CD4-positive, alpha-beta T cell (primary cell): ENCODE measurements around the gene NRXN2. TPM values are rescaled to one million over a fixed set of nuclear protein-coding genes. Genes with fewer than 3 reads are reported as not detected.
A peak's percentile ranks its signal among the peaks of the same experiment; 100 is the strongest.

Experiments used
- ATAC-seq: fragments of 200-7000 bp; cut with Tn5 transposase; one replicate; pipeline ENCODE4 v1.10.0; 2022; ENCODE audit warnings: mild to moderate bottlenecking; ENCODE audit not compliant: poor library complexity
- CTCF ChIA-PET: fragments of 350-600 bp; sonication (Branson Sonifier 250); formaldehyde crosslinking; loops from one replicate; lab custom pipeline; 2021; ENCODE audit warnings: antibody characterized with exemption, inconsistent platforms; lab: Charles Lee
- POLR2A ChIA-PET: fragments of 350-600 bp; sonication (Branson Sonifier 250); formaldehyde crosslinking; loops from one replicate; lab custom pipeline; 2021; ENCODE audit warnings: antibody characterized with exemption, inconsistent platforms; lab: Charles Lee
- DNase-seq, 14 experiments: peaks; one replicate each; pipeline ENCODE4 v3.0.0-alpha.2; 2013 to 2020; ENCODE audit warnings: mixed read lengths in 2 of 14
- H3K27ac ChIP-seq, 2 donors: one replicate each; pipeline versions ENCODE4 v1.5.1 to v1.7.0; 2013; ENCODE audit warnings: low read length in 2 of 2, low read depth in 1 of 2, mild to moderate bottlenecking in 1 of 2
- H3K27me3 ChIP-seq, 2 experiments: 1 replicate in 1 of 2; 2 replicates in 1 of 2; pipeline versions ENCODE4 v1.6.1 to v1.7.0; 2013; ENCODE audit warnings: low read length in 2 of 2, control low read depth in 1 of 2, mild to moderate bottlenecking in 1 of 2, moderate library complexity in 1 of 2; ENCODE audit not compliant: insufficient read depth in 2 of 2, control insufficient read depth in 1 of 2
- H3K36me3 ChIP-seq: one replicate; pipeline ENCODE4 v1.6.1; 2013; ENCODE audit warnings: low read length, control low read depth; ENCODE audit not compliant: insufficient read depth
- H3K4me1 ChIP-seq: one replicate; pipeline ENCODE4 v1.6.1; 2013; ENCODE audit warnings: low read length, control low read depth; ENCODE audit not compliant: insufficient read depth
- H3K4me3 ChIP-seq: one replicate; pipeline ENCODE4 v1.5.1; 2013; ENCODE audit warnings: mild to moderate bottlenecking, low read length, moderate library complexity
- H3K9me3 ChIP-seq, 2 experiments: 1 replicate in 1 of 2; 2 replicates in 1 of 2; pipeline versions ENCODE4 v1.6.1 to v1.7.0; 2013; ENCODE audit warnings: low read length in 2 of 2, mild to moderate bottlenecking in 2 of 2, control low read depth in 1 of 2, moderate library complexity in 1 of 2; ENCODE audit not compliant: control insufficient read depth in 1 of 2, insufficient read depth in 1 of 2
- H3K27ac Mint-ChIP-seq: one replicate; pipeline ENCODE4 v1.8.0; 2020; ENCODE audit warnings: mixed read lengths
- H3K27me3 Mint-ChIP-seq: one replicate; pipeline ENCODE4 v1.8.0; 2021; ENCODE audit warnings: mixed read lengths
- H3K36me3 Mint-ChIP-seq: one replicate; pipeline ENCODE4 v1.8.0; 2021; ENCODE audit warnings: low read depth, mixed read lengths
- H3K4me1 Mint-ChIP-seq: one replicate; pipeline ENCODE4 v1.8.0; 2021; ENCODE audit warnings: low read depth, mixed read lengths
- H3K4me3 Mint-ChIP-seq: one replicate; pipeline ENCODE4 v1.8.0; 2020; ENCODE audit warnings: mild to moderate bottlenecking, mixed read lengths
- H3K9me3 Mint-ChIP-seq: one replicate; pipeline ENCODE4 v1.8.0; 2020; ENCODE audit warnings: mixed read lengths
- intact Hi-C, 2 experiments: fragments of 100-400 bp; cut with DNase I in 1 of 2; cut with micrococcal nuclease in 1 of 2; formaldehyde crosslinking; loops; one replicate each; pipeline versions ENCODE4 v1.15.1 to v1.9.0; 2023 to 2025; cut with DNase I, micrococcal nuclease
- total RNA-seq, 174 experiments: library from RNA in 2 of 174; stranded (reverse) in 2 of 174; gene quantifications; one replicate each; pipeline ENCODE4 v1.2.3 and lab custom pipeline; 2021 to 2026
- TF ChIP-seq, protein P1 (sequence below): fragments of 200-600 bp; IDR thresholded peaks from one replicate; pipeline ENCODE4 v1.8.0; 2022; ENCODE audit warnings: antibody characterized with exemption, mild to moderate bottlenecking

NRXN2 gene
- total RNA-seq, 2 experiments from 2014 or later: 0.05 to 0.31 TPM

DNA sequence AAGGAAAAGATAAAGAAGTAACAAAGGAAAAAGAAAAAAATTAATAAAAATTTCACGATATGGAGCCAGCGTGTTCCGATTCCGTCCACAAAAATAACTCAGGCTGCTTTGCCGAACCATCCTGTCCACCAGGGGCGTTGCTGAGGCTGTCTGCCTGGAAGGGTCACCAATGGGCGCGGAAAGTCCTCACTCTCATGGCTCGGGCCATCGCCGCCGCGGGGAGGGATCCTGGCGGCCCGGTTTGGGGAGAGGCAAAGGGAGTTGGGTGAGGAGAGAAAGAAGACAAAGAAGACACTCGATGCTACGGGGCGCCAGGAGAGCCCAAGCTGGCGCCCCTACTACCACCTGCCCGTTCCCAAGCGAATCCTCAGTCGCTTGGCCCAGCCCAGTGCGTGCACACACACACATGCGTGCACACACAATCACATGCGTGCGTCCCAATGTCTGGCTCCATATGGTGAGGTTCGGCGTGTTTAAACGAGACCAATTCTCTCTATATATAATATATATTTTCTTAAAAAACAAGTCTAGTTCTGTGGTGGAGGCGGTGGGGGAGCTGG, 42.4 kb upstream of the NRXN2 start:
- H3K4me1 Mint-ChIP-seq: peaks cover 87% of the 10 kb centered on the region
- DNase-seq (peak in 1 of 14 experiments; percentile 51), ATAC-seq (no peak)
- H3K4me1 ChIP-seq: peaks cover 100% of the 10 kb centered on the region
- peaks cover 95% of the 10 kb centered on the region for H3K36me3 Mint-ChIP-seq
- ChIA-PET POLR2A (interaction anchor here (2.3 to 15.0 kb wide), 3 partner anchors 10 to 94 kb away, joined by 8 to 634 read pairs (median 363); partner anchors contain the start of genes RASGRP2 and SF1), CTCF (interaction anchor here (1.7 kb wide), 1 partner anchor 22 kb away, joined by 5 read pairs; the partner anchor contains the start of gene RASGRP2)
- peak overlapping the region; percentile 85 for H3K27ac Mint-ChIP-seq
- peak overlapping the region; percentile 86 for H3K4me3 Mint-ChIP-seq
- TF ChIP-seq, protein P1, sequence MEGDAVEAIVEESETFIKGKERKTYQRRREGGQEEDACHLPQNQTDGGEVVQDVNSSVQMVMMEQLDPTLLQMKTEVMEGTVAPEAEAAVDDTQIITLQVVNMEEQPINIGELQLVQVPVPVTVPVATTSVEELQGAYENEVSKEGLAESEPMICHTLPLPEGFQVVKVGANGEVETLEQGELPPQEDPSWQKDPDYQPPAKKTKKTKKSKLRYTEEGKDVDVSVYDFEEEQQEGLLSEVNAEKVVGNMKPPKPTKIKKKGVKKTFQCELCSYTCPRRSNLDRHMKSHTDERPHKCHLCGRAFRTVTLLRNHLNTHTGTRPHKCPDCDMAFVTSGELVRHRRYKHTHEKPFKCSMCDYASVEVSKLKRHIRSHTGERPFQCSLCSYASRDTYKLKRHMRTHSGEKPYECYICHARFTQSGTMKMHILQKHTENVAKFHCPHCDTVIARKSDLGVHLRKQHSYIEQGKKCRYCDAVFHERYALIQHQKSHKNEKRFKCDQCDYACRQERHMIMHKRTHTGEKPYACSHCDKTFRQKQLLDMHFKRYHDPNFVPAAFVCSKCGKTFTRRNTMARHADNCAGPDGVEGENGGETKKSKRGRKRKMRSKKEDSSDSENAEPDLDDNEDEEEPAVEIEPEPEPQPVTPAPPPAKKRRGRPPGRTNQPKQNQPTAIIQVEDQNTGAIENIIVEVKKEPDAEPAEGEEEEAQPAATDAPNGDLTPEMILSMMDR: peak; percentile 22
- no peaks in the 10 kb centered on the region for H3K9me3 ChIP-seq
- peaks cover 89% of the 10 kb centered on the region for H3K36me3 ChIP-seq
- no peaks in the 10 kb centered on the region for H3K27me3 Mint-ChIP-seq
- H3K27me3 ChIP-seq: no peaks in the 10 kb centered on the region
- H3K27ac ChIP-seq: peak overlapping the region in 1 of 2 donors; percentile 54
- no peak overlapping the region for H3K4me3 ChIP-seq
- intact Hi-C loops: no loop called here
- no peaks in the 10 kb centered on the region for H3K9me3 Mint-ChIP-seq

DNA sequence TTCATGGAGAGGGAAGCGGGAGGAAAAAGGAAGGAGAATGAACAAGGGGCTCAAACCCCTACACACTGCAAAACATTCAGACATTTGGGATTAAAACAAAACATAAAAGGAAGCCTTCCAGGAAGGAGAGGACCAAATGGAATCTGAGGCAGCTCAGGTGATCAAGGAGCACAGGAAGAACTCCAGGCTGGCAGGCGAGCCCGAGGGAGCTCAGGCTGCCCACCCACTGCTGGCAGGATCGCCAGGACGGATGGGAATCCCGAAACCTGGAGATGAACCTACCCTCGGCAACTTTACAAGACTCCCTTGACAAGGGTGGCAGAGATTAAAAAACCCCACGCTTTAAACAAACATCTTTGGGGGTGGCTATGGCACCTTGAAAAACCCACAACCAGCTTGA, 41.8 kb upstream of the NRXN2 start:
- TF ChIP-seq, protein P1: no peak
- POLR2A ChIA-PET: interaction anchor here (1.3 to 15.0 kb wide), 7 partner anchors 10 to 357 kb away, joined by 3 to 634 read pairs (median 8); partner anchors contain the start of genes EHD1, FAU, MAP4K2 and MRPL49
- Mint-ChIP-seq H3K27ac (peak overlapping the region; percentile 85), H3K36me3 (peaks cover 89% of the 10 kb centered on the region), H3K9me3 (no peaks in the 10 kb centered on the region), H3K4me1 (peaks cover 90% of the 10 kb centered on the region), H3K4me3 (peak overlapping the region; percentile 86), H3K27me3 (no peaks in the 10 kb centered on the region)
- CTCF ChIA-PET: interaction anchor here (1.7 to 5.9 kb wide), 2 partner anchors 21 to 22 kb away, joined by 5 to 45 read pairs; partner anchors contain the start of gene RASGRP2
- DNase-seq: no peak
- intact Hi-C loops: loop anchor here (1.0 kb wide), 2 partner anchors 18 to 21 kb away; no protein-coding TSS in a partner anchor
- no peak for ATAC-seq
- H3K27me3 ChIP-seq: no peaks in the 10 kb centered on the region
- no peaks in the 10 kb centered on the region for H3K9me3 ChIP-seq
- H3K27ac ChIP-seq: peak overlapping the region in 1 of 2 donors; percentile 54
- peak overlapping the region; percentile 24 for H3K4me3 ChIP-seq
- peaks cover 83% of the 10 kb centered on the region for H3K36me3 ChIP-seq
- H3K4me1 ChIP-seq: peaks cover 100% of the 10 kb centered on the region

DNA sequence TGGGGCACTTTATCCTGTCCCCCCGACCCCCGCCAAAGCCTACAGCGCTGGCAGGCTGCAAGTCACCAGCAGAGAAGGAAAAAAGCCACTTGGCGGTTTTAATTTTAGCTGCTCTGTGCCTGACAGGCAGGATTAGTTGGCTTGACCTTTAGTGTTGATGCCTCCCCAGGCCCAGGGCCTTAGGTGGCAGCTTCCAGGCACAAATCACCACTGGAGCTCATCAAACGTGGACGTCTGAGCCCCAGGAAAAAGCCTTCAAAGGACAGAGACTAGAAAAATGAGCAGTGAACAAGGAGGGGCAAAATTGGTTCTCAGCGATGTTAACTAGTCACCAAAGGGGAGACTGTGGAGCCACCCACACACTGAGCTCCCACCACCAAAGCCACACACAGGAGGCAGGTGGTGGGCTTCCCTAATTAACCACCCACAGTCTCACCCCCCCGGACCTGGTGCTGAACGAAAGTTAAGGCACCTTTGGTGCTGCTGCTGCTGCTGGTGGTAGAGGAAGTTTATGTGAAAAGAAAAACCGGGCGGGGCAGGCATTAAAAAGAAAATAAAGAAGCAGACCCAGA, 41.1 kb upstream of the NRXN2 start:
- CTCF ChIA-PET: interaction anchor here (5.9 kb wide), 1 partner anchor 20 kb away, joined by 45 read pairs; the partner anchor contains the start of gene RASGRP2

More for the DNA sequence above, 41.1 kb upstream of the NRXN2 start:
- POLR2A ChIA-PET: interaction anchor here (0.7 to 15.0 kb wide), 12 partner anchors 11 to 358 kb away, joined by 3 to 634 read pairs (median 4); partner anchors contain the start of genes EHD1, FAU, MAP4K2 and MRPL49
- Histone ChIP-seq H3K4me3 (peak overlapping the region; percentile 24), H3K4me1 (peaks cover 100% of the 10 kb centered on the region), H3K36me3 (peaks cover 77% of the 10 kb centered on the region), H3K27me3 (no peaks in the 10 kb centered on the region), H3K27ac (peak overlapping the region; percentile 46 to 73), H3K9me3 (no peaks in the 10 kb centered on the region)
- Mint-ChIP-seq H3K4me3 (peak overlapping the region; percentile 86), H3K36me3 (peaks cover 83% of the 10 kb centered on the region), H3K27ac (peak overlapping the region; percentile 85), H3K4me1 (peaks cover 90% of the 10 kb centered on the region), H3K9me3 (no peaks in the 10 kb centered on the region), H3K27me3 (no peaks in the 10 kb centered on the region)
- intact Hi-C loops: loop anchor here (1.0 kb wide), 2 partner anchors 18 to 21 kb away; no protein-coding TSS in a partner anchor
- TF ChIP-seq, protein P1: no peak
- DNase-seq (peak in 12 of 14 experiments; percentile 41 to 86 (median 64)), ATAC-seq (peak; percentile 45)
